SU-DHL-6 (cell line): ENCODE results near the gene EMILIN2.

ENCODE experiments used
- H2AFZ ChIP-seq: fragments of 200-600 bp; sonication (generic); 2 replicates; pipeline ENCODE4 v1.6.1; 2014; ENCODE audit warnings: low read depth, mild to moderate bottlenecking, moderate library complexity, mixed read lengths, antibody characterized with exemption, low read length; ENCODE audit not compliant: severe bottlenecking
- H3F3A ChIP-seq: fragments of 200-600 bp; shearing (Covaris generic); 2 replicates; pipeline ENCODE4 v1.6.0; 2016; ENCODE audit warnings: antibody characterized with exemption, mild to moderate bottlenecking; ENCODE audit not compliant: insufficient read depth
- H3K27ac ChIP-seq: fragments of 200-600 bp; sonication (generic); 2 replicates; pipeline ENCODE4 v1.5.1; 2016; ENCODE audit warnings: low read depth, mild to moderate bottlenecking, low read length, moderate library complexity, mixed read lengths
- H3K27me3 ChIP-seq: fragments of 200-600 bp; sonication (generic), shearing (Covaris generic); 2 replicates; pipeline ENCODE4 v1.6.0; 2014; ENCODE audit warnings: mild to moderate bottlenecking, low read length
- H3K36me3 ChIP-seq: fragments of 200-600 bp; sonication (generic); 2 replicates; pipeline ENCODE4 v1.6.1; 2014; ENCODE audit warnings: mild to moderate bottlenecking, low read length, mixed read lengths
- H3K4me2 ChIP-seq: fragments of 300-600, 200-600 bp; shearing (Covaris generic), sonication (generic); 2 replicates; pipeline ENCODE4 v1.6.0; 2014; ENCODE audit warnings: low read length, low read depth, mild to moderate bottlenecking; ENCODE audit not compliant: poor library complexity, severe bottlenecking
- H3K4me3 ChIP-seq: fragments of 200-600 bp; sonication (generic); 2 replicates; pipeline ENCODE4 v1.5.1; 2014; ENCODE audit warnings: antibody characterized with exemption, low read length, mild to moderate bottlenecking, mixed read lengths; ENCODE audit not compliant: insufficient read depth, poor library complexity, severe bottlenecking
- H3K79me2 ChIP-seq: fragments of 200-600 bp; sonication (generic); 2 replicates; pipeline ENCODE4 v1.6.1; 2014; ENCODE audit warnings: mild to moderate bottlenecking, low read length, moderate library complexity; ENCODE audit not compliant: insufficient read depth
- H3K9ac ChIP-seq: fragments of 200-600 bp; sonication (generic); 2 replicates; pipeline ENCODE4 v1.7.0; 2014; ENCODE audit warnings: mild to moderate bottlenecking, low read length
- H3K9me2 ChIP-seq: fragments of 200-600 bp; sonication (generic); replicated peaks from 2 replicates; pipeline ENCODE4 v1.6.1; 2014; ENCODE audit warnings: low read length; ENCODE audit not compliant: insufficient read depth
- H3K9me3 ChIP-seq: fragments of 200-600 bp; sonication (generic); 2 replicates; pipeline ENCODE4 v1.6.1; 2014; ENCODE audit warnings: low read length, mixed read lengths; ENCODE audit not compliant: insufficient read depth
- H4K20me1 ChIP-seq: fragments of 200-600 bp; sonication (generic); 2 replicates; pipeline ENCODE4 v1.6.1; 2014; ENCODE audit warnings: low read depth, mild to moderate bottlenecking, antibody characterized with exemption, low read length, moderate library complexity, mixed read lengths
- EZH2phosphoT487 ChIP-seq: fragments of 200-600 bp; sonication (generic), shearing (Covaris generic); conservative IDR thresholded peaks from 2 replicates; pipeline ENCODE4 v1.6.1; 2018; ENCODE audit warnings: mild to moderate bottlenecking, antibody characterized with exemption, low read length, moderate library complexity, mixed read lengths
- TF ChIP-seq, protein P1 (sequence below): fragments of 200-600 bp; sonication (generic); IDR thresholded peaks from one replicate; pipeline ENCODE4 v1.5.1; 2017; ENCODE audit warnings: antibody characterized with exemption, mild to moderate bottlenecking, low read length, moderate library complexity; ENCODE audit not compliant: insufficient read depth, poor library complexity, severe bottlenecking

EMILIN2 gene

DNA sequence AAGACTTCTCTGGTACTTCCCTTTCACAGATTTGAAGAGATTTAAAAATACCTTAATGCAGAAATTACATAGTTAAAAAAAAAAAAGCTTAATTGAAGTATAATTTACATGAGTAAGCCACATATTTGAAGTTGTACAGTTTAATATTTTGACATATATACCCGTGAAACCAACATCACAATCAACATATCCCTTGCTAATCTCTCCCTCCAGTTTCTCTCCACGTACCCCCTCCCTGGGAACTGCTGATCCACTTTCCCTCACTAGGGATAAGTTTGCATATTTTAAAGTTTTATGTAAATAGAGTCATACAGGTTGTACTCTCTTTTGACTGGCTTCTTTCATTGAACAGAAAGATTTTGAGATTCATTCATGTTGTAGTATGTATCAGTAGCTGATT lies 22.4 kb downstream of the EMILIN2 start:
- TF ChIP-seq, protein P1, sequence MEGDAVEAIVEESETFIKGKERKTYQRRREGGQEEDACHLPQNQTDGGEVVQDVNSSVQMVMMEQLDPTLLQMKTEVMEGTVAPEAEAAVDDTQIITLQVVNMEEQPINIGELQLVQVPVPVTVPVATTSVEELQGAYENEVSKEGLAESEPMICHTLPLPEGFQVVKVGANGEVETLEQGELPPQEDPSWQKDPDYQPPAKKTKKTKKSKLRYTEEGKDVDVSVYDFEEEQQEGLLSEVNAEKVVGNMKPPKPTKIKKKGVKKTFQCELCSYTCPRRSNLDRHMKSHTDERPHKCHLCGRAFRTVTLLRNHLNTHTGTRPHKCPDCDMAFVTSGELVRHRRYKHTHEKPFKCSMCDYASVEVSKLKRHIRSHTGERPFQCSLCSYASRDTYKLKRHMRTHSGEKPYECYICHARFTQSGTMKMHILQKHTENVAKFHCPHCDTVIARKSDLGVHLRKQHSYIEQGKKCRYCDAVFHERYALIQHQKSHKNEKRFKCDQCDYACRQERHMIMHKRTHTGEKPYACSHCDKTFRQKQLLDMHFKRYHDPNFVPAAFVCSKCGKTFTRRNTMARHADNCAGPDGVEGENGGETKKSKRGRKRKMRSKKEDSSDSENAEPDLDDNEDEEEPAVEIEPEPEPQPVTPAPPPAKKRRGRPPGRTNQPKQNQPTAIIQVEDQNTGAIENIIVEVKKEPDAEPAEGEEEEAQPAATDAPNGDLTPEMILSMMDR, result no peak
- TF ChIP-seq EZH2phosphoT487, result no peak
- H3K79me2 ChIP-seq, result no peaks in the 10 kb centered on the region
- H3K36me3 ChIP-seq, result no peaks in the 10 kb centered on the region

DNA sequence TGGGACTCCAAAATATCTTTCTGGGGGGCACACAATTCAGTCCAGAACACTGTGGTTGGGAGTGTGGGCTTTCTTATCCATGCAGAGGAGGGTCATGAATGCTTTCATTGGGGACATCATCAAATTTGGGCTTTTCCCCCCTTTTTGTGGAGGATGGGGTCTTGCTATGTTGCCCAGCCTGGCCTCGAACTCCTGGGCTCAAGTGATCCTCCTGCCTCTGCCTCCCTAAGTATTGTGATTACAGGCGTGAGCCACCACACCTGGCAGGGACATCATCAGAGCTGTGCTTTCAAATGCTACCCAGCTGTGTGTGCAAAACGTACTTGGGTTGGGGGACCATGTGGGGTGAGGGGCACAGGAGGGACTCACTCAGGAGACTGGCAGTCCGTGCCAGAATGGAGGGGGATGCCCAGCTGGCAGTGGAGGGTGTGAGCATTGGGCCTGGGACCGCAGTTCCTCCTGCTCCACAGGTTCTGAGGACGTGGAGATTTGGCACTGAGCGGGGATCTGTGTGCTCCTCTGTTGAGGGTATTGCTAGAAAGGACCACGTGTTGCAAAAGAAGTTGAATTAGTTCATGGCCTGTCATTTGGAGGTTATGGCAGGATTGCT lies 24.4 kb downstream of the EMILIN2 start:
- H3K27ac ChIP-seq, result no peak overlapping the region

More for the DNA sequence above, 22.4 kb downstream of the EMILIN2 start:
- Histone ChIP-seq H4K20me1 (no peaks in the 10 kb centered on the region), H2AFZ (no peak overlapping the region), H3F3A (no peaks in the 10 kb centered on the region), H3K27ac (no peak overlapping the region), H3K9me3 (no peaks in the 10 kb centered on the region), H3K9me2 (no peaks in the 10 kb centered on the region), H3K27me3 (no peaks in the 10 kb centered on the region), H3K4me3 (no peak overlapping the region), H3K4me2 (no peak overlapping the region), H3K9ac (no peak overlapping the region)

DNA sequence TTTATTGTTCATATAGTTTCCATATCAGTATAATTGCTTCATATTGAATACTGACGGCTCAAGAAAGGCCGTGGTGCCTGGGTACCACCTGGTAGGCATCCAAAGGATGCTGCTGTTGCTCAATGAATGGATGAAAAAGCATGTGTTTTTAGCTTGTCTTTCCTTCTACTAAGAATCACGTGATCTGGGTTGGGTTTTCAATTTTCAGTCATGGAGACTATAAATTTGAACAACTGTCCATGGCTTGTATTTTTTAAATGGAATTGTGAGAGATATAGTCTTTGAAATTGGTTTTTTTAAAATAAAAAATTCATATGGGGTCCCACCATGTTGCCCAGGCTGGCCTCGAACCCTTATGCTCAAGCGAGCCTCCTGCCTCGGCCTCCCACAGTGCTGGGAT lies 25.3 kb downstream of the EMILIN2 start:
- H3K27ac ChIP-seq, result no peak overlapping the region
- H3K4me2 ChIP-seq, result no peak overlapping the region
- H4K20me1 ChIP-seq, result no peaks in the 10 kb centered on the region
- no peak overlapping the region for H3K9ac ChIP-seq
- no peaks in the 10 kb centered on the region for H3K9me3 ChIP-seq
- no peaks in the 10 kb centered on the region for H3K27me3 ChIP-seq
- no peak overlapping the region for H3K4me3 ChIP-seq
- H3F3A ChIP-seq, result no peaks in the 10 kb centered on the region
- H3K79me2 ChIP-seq, result no peaks in the 10 kb centered on the region
- no peak overlapping the region for H2AFZ ChIP-seq
- H3K36me3 ChIP-seq, result no peaks in the 10 kb centered on the region
- TF ChIP-seq EZH2phosphoT487, result no peak
- TF ChIP-seq, protein P1, result no peak
- H3K9me2 ChIP-seq, result no peaks in the 10 kb centered on the region

More for the DNA sequence above, 24.4 kb downstream of the EMILIN2 start:
- H3K9me2 ChIP-seq, result no peaks in the 10 kb centered on the region
- no peaks in the 10 kb centered on the region for H3K27me3 ChIP-seq
- TF ChIP-seq, protein P1, result no peak
- TF ChIP-seq EZH2phosphoT487, result no peak
- H3F3A ChIP-seq, result no peaks in the 10 kb centered on the region
- H3K4me2 ChIP-seq, result no peak overlapping the region
- H4K20me1 ChIP-seq, result no peaks in the 10 kb centered on the region
- H3K36me3 ChIP-seq, result no peaks in the 10 kb centered on the region
- H2AFZ ChIP-seq, result no peak overlapping the region
- H3K9ac ChIP-seq, result no peak overlapping the region
- H3K79me2 ChIP-seq, result no peaks in the 10 kb centered on the region
- H3K9me3 ChIP-seq, result no peaks in the 10 kb centered on the region
- H3K4me3 ChIP-seq, result no peak overlapping the region
